Hepatocyte (in vitro differentiated cells): Measurements from ENCODE around the gene SIGLEC5. TPM values are rescaled to one million over a fixed set of nuclear protein-coding genes. Genes with fewer than 3 reads are reported as not detected.

ENCODE experiments used
- DNase-seq: peaks from one replicate; pipeline ENCODE4 v3.0.0-alpha.2; 2016; ENCODE audit warnings: low spot score
- H2AFZ ChIP-seq: fragments of 200-600 bp; sonication (generic); 2 replicates; pipeline ENCODE4 v1.6.0; 2016; ENCODE audit warnings: antibody characterized with exemption, mild to moderate bottlenecking
- H3K27ac ChIP-seq: fragments of 200-600 bp; sonication (generic); 2 replicates; pipeline ENCODE4 v1.5.1; 2016; ENCODE audit warnings: mild to moderate bottlenecking
- H3K27me3 ChIP-seq: fragments of 200-600 bp; sonication (generic); 2 replicates; pipeline ENCODE4 v1.6.1; 2016
- H3K36me3 ChIP-seq: fragments of 200-600 bp; sonication (generic); replicated peaks from 2 replicates; pipeline ENCODE4 v1.5.1; 2016; ENCODE audit warnings: low read depth; ENCODE audit not compliant: insufficient read depth
- H3K4me1 ChIP-seq: fragments of 200-600 bp; sonication (generic); 2 replicates; pipeline ENCODE4 v1.5.1; 2016; ENCODE audit warnings: mild to moderate bottlenecking, moderate library complexity; ENCODE audit not compliant: insufficient read depth
- H3K4me2 ChIP-seq: fragments of 200-600 bp; sonication (generic); 2 replicates; pipeline ENCODE4 v1.6.0; 2016
- H3K4me3 ChIP-seq: fragments of 200-600 bp; sonication (generic); 2 replicates; pipeline ENCODE4 v1.5.1; 2016; ENCODE audit warnings: mild to moderate bottlenecking
- H3K79me2 ChIP-seq: fragments of 200-600 bp; sonication (generic); 2 replicates; pipeline ENCODE4 v1.6.0; 2017; ENCODE audit warnings: mild to moderate bottlenecking
- H3K9me2 ChIP-seq: fragments of 200-600 bp; sonication (generic); replicated peaks from 2 replicates; pipeline ENCODE4 v1.6.0; 2017; ENCODE audit warnings: mild to moderate bottlenecking; ENCODE audit not compliant: insufficient read depth
- H3K9me3 ChIP-seq: fragments of 200-600 bp; sonication (generic); 2 replicates; pipeline ENCODE4 v1.5.1; 2016; ENCODE audit warnings: low read depth, mild to moderate bottlenecking
- H4K20me1 ChIP-seq: fragments of 200-600 bp; sonication (generic); 2 replicates; pipeline ENCODE4 v1.6.0; 2016; ENCODE audit warnings: mild to moderate bottlenecking; ENCODE audit not compliant: insufficient read depth, poor library complexity, severe bottlenecking
- EZH2 ChIP-seq: fragments of 200-600 bp; sonication (generic); IDR thresholded peaks from 2 replicates; pipeline ENCODE4 v1.6.1; 2016; ENCODE audit warnings: antibody characterized with exemption, mild to moderate bottlenecking, borderline replicate concordance
- EZH2phosphoT487 ChIP-seq: fragments of 200-600 bp; sonication (generic); IDR thresholded peaks from one replicate; pipeline ENCODE4 v1.6.1; 2018; ENCODE audit warnings: antibody characterized with exemption, mild to moderate bottlenecking, low read depth, moderate library complexity; ENCODE audit not compliant: unreplicated experiment, severe bottlenecking
- WGBS: methylation state at CpG from one replicate; pipeline ENCODE4 v1.1.6; 2016; ENCODE audit warnings: low lambda C conversion rate; ENCODE audit errors: missing lambda C conversion rate; 5-methylcytosine and 5-hydroxymethylcytosine counted together
- polyA plus RNA-seq: library from polyadenylated mRNA; unstranded; fragments of >200 nt; fragmentation: Nextera tagmentation; extraction: Ambion mirVana; gene quantifications from 2 replicates; pipeline ENCODE4 v1.2.1, GENCODE V29; 2016
- total RNA-seq: library from RNA; depleted of rRNA; stranded (reverse); fragments of >200 nt; gene quantifications from 2 replicates; pipeline ENCODE4 v1.2.3, GENCODE V29; 2014
- TF ChIP-seq, protein P1 (sequence below): fragments of 200-600 bp; sonication (generic); IDR thresholded peaks from 2 replicates; pipeline ENCODE4 v1.5.1; 2016; ENCODE audit warnings: antibody characterized with exemption, mild to moderate bottlenecking; ENCODE audit not compliant: poor library complexity

The SIGLEC5 gene
- total and polyA plus RNA-seq, 2 experiments from 2014 or later = not detected

DNA sequence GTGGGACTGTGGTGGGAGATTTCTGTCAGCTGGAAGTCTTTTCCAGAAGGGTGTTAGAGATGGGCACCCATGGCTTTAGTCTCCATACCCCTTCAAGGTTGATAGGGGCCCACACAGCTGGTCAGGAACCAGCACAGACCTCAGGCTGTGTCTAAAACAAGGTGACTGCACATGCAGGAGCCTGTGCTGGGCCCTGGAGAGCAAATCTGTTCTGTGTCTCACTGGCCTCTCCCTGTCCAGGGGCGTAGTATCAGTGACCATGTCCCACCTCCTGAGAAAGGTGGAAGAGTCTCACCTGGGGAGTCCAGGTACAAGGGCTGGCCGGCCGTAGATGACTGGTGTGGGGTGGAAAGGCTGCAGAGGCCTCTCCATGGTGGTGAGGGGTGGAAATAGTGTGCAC lies 39.8 kb downstream of the SIGLEC5 start:
- Histone ChIP-seq H3K27me3 (no peaks in the 10 kb centered on the region), H3K4me2 (no peak overlapping the region), H3K27ac (no peak overlapping the region), H3K79me2 (no peaks in the 10 kb centered on the region), H3K4me1 (no peaks in the 10 kb centered on the region), H4K20me1 (no peaks in the 10 kb centered on the region), H3K9me2 (no peaks in the 10 kb centered on the region), H2AFZ (no peak overlapping the region), H3K9me3 (peaks cover 6% of the 10 kb centered on the region), H3K4me3 (no peak overlapping the region), H3K36me3 (no peaks in the 10 kb centered on the region)
- TF ChIP-seq, protein P1, sequence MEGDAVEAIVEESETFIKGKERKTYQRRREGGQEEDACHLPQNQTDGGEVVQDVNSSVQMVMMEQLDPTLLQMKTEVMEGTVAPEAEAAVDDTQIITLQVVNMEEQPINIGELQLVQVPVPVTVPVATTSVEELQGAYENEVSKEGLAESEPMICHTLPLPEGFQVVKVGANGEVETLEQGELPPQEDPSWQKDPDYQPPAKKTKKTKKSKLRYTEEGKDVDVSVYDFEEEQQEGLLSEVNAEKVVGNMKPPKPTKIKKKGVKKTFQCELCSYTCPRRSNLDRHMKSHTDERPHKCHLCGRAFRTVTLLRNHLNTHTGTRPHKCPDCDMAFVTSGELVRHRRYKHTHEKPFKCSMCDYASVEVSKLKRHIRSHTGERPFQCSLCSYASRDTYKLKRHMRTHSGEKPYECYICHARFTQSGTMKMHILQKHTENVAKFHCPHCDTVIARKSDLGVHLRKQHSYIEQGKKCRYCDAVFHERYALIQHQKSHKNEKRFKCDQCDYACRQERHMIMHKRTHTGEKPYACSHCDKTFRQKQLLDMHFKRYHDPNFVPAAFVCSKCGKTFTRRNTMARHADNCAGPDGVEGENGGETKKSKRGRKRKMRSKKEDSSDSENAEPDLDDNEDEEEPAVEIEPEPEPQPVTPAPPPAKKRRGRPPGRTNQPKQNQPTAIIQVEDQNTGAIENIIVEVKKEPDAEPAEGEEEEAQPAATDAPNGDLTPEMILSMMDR = no peak
- TF ChIP-seq EZH2phosphoT487 = no peak
- TF ChIP-seq EZH2 = no peak
- WGBS = 77% methylated on average over 3 of the region's 3 CpGs
- DNase-seq = no peak

DNA sequence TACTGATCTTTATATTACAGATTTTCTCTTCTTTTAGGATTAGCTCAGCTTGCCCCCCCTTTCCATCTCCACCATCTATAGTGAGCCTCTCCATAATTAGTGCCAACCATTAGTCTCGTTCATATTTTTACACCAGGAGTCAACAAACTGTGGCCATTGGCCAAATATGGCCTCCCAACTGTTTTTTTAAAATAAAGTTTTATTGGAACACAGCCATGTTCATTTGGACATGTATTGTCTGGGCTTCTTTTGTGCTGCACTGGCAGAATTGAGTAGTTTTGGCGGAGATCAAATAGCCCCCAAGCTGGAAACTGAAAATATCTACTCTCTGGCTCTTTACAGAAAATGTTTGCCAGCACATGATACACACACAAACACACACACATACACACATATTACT lies 40.7 kb downstream of the SIGLEC5 start:
- H3K9me2 ChIP-seq = no peaks in the 10 kb centered on the region
- no peak overlapping the region for H3K4me2 ChIP-seq
- no peaks in the 10 kb centered on the region for H3K4me1 ChIP-seq
- H3K36me3 ChIP-seq = no peaks in the 10 kb centered on the region
- no peak overlapping the region for H3K27ac ChIP-seq
- TF ChIP-seq EZH2phosphoT487 = no peak
- TF ChIP-seq, protein P1 = no peak
- no peak for TF ChIP-seq EZH2
- H3K9me3 ChIP-seq = peaks cover 6% of the 10 kb centered on the region
- H3K27me3 ChIP-seq = no peaks in the 10 kb centered on the region
- H3K79me2 ChIP-seq = no peaks in the 10 kb centered on the region
- 81% methylated on average over 2 of the region's 2 CpGs for WGBS
- no peaks in the 10 kb centered on the region for H4K20me1 ChIP-seq
- no peak overlapping the region for H3K4me3 ChIP-seq
- DNase-seq = no peak
- no peak overlapping the region for H2AFZ ChIP-seq

DNA sequence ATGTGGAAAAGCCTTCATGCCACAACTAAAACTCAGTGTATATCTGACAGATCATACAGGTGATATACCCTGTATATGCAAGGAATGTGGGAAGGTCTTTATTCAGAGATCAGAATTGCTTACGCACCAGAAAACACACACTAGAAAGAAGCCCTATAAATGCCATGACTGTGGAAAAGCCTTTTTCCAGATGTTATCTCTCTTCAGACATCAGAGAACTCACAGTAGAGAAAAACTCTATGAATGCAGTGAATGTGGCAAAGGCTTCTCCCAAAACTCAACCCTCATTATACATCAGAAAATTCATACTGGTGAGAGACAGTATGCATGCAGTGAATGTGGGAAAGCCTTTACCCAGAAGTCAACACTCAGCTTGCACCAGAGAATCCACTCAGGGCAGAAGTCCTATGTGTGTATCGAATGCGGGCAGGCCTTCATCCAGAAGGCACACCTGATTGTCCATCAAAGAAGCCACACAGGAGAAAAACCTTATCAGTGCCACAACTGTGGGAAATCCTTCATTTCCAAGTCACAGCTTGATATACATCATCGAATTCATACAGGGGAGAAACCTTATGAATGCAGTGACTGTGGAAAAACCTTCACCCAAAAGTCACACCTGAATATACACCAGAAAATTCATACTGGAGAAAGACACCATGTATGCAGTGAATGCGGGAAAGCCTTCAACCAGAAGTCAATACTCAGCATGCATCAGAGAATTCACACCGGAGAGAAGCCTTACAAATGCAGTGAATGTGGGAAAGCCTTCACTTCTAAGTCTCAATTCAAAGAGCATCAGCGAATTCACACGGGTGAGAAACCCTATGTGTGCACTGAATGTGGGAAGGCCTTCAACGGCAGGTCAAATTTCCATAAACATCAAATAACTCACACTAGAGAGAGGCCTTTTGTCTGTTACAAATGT lies 42.7 kb downstream of the SIGLEC5 start:
- Histone ChIP-seq H3K79me2 (no peaks in the 10 kb centered on the region), H3K27ac (no peak overlapping the region), H3K4me3 (no peak overlapping the region), H3K27me3 (no peaks in the 10 kb centered on the region), H2AFZ (no peak overlapping the region), H3K4me1 (no peaks in the 10 kb centered on the region), H3K4me2 (no peak overlapping the region), H3K9me3 (peaks cover 6% of the 10 kb centered on the region), H3K9me2 (no peaks in the 10 kb centered on the region), H3K36me3 (no peaks in the 10 kb centered on the region), H4K20me1 (no peaks in the 10 kb centered on the region)
- TF ChIP-seq EZH2phosphoT487 = no peak
- WGBS = 77% methylated on average over 9 of the region's 9 CpGs
- no peak for DNase-seq

DNA sequence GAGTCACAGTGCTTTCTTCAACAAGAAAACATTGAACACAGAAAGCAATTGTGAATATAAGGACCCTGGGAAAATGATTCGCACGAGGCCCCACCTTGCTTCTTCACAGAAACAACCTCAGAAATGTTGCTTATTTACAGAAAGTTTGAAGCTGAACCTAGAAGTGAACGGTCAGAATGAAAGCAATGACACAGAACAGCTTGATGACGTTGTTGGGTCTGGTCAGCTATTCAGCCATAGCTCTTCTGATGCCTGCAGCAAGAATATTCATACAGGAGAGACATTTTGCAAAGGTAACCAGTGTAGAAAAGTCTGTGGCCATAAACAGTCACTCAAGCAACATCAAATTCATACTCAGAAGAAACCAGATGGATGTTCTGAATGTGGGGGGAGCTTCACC lies 43.4 kb downstream of the SIGLEC5 start:
- Histone ChIP-seq H3K4me1 (no peaks in the 10 kb centered on the region), H2AFZ (no peak overlapping the region), H3K27ac (no peak overlapping the region), H3K79me2 (no peaks in the 10 kb centered on the region), H3K4me2 (no peak overlapping the region), H3K27me3 (no peaks in the 10 kb centered on the region), H3K4me3 (no peak overlapping the region), H3K9me3 (peaks cover 6% of the 10 kb centered on the region), H3K9me2 (no peaks in the 10 kb centered on the region), H4K20me1 (no peaks in the 10 kb centered on the region), H3K36me3 (no peaks in the 10 kb centered on the region)
- DNase-seq = no peak
- 80% methylated on average over 4 of the region's 4 CpGs for WGBS
- TF ChIP-seq, protein P1 = no peak
- TF ChIP-seq EZH2phosphoT487 (no peak), EZH2 (no peak)
